ENCODE measurements around the gene CLEC2L. TPM values are rescaled to one million over a fixed set of nuclear protein-coding genes. Genes with fewer than 3 reads are reported as not detected.

CLEC2L gene
- polyA plus RNA-seq, 1 donor from 2014 or later = 4.5 TPM

DNA sequence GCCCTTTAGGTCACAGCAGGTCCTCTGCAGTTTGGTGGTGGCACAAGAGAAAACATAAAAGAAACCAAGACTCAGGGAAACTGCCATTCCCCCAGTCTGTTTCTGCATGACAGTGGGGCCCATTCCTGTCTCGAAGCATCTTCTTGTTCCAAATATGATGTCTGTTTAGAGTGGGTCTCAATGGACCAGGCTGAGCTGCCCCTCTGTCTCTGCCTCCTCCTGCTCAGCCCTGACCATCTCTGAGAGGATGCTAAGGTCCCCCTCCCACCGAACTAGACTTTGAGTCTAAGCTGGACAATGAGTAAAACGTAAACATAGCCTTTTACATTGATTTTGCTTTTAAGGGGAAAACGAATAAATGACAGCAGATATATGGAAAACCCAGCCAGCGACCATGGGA, 40.4 kb downstream of the CLEC2L start:
- Histone ChIP-seq H3K79me2 (replicated peaks; ENCODE audit: insufficient read depth, low read length) (no peaks in the 10 kb centered on the region), H3K9me3 (ENCODE audit: low read length) (no peaks in the 10 kb centered on the region), H3K27me3 (ENCODE audit: insufficient read depth, low read depth, low read length) (no peaks in the 10 kb centered on the region), H3K36me3 (ENCODE audit: insufficient read depth, low read length) (peaks cover 6% of the 10 kb centered on the region), H2AFZ (ENCODE audit: low read depth, low read length) (no peak overlapping the region), H4K20me1 (ENCODE audit: insufficient read depth) (no peaks in the 10 kb centered on the region), H3K9ac (ENCODE audit: low read length) (no peak overlapping the region), H3K27ac (ENCODE audit: low read length) (no peak overlapping the region), H3F3A (ENCODE audit: insufficient read depth, low read length, poor library complexity, severe bottlenecking) (no peaks in the 10 kb centered on the region), H3K4me2 (ENCODE audit: low read length) (no peak overlapping the region), H3K9me2 (ENCODE audit: insufficient read depth, low read length) (no peaks in the 10 kb centered on the region), H3K4me3 (ENCODE audit: low read length) (no peak overlapping the region)
- TF ChIP-seq RAD21 (conservative IDR thresholded peaks at IDR 0.05) = no peak
- TF ChIP-seq, protein P1, sequence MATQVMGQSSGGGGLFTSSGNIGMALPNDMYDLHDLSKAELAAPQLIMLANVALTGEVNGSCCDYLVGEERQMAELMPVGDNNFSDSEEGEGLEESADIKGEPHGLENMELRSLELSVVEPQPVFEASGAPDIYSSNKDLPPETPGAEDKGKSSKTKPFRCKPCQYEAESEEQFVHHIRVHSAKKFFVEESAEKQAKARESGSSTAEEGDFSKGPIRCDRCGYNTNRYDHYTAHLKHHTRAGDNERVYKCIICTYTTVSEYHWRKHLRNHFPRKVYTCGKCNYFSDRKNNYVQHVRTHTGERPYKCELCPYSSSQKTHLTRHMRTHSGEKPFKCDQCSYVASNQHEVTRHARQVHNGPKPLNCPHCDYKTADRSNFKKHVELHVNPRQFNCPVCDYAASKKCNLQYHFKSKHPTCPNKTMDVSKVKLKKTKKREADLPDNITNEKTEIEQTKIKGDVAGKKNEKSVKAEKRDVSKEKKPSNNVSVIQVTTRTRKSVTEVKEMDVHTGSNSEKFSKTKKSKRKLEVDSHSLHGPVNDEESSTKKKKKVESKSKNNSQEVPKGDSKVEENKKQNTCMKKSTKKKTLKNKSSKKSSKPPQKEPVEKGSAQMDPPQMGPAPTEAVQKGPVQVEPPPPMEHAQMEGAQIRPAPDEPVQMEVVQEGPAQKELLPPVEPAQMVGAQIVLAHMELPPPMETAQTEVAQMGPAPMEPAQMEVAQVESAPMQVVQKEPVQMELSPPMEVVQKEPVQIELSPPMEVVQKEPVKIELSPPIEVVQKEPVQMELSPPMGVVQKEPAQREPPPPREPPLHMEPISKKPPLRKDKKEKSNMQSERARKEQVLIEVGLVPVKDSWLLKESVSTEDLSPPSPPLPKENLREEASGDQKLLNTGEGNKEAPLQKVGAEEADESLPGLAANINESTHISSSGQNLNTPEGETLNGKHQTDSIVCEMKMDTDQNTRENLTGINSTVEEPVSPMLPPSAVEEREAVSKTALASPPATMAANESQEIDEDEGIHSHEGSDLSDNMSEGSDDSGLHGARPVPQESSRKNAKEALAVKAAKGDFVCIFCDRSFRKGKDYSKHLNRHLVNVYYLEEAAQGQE (IDR thresholded peaks at IDR 0.05; ENCODE audit: borderline replicate concordance) = no peak
- no peak for TF ChIP-seq SMC3 (conservative IDR thresholded peaks at IDR 0.05; ENCODE audit: poor library complexity)
- no peak for TF ChIP-seq POLR2AphosphoS5 (IDR thresholded peaks at IDR 0.05)
- TF ChIP-seq MXI1 (conservative IDR thresholded peaks at IDR 0.05; ENCODE audit: poor library complexity, severe bottlenecking) = no peak
- TF ChIP-seq EP300 (conservative IDR thresholded peaks at IDR 0.05; ENCODE audit: poor library complexity, severe bottlenecking) = no peak
- TF ChIP-seq, protein P2, sequence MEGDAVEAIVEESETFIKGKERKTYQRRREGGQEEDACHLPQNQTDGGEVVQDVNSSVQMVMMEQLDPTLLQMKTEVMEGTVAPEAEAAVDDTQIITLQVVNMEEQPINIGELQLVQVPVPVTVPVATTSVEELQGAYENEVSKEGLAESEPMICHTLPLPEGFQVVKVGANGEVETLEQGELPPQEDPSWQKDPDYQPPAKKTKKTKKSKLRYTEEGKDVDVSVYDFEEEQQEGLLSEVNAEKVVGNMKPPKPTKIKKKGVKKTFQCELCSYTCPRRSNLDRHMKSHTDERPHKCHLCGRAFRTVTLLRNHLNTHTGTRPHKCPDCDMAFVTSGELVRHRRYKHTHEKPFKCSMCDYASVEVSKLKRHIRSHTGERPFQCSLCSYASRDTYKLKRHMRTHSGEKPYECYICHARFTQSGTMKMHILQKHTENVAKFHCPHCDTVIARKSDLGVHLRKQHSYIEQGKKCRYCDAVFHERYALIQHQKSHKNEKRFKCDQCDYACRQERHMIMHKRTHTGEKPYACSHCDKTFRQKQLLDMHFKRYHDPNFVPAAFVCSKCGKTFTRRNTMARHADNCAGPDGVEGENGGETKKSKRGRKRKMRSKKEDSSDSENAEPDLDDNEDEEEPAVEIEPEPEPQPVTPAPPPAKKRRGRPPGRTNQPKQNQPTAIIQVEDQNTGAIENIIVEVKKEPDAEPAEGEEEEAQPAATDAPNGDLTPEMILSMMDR (IDR thresholded peaks at IDR 0.05; ENCODE audit: poor library complexity, severe bottlenecking) = no peak

DNA sequence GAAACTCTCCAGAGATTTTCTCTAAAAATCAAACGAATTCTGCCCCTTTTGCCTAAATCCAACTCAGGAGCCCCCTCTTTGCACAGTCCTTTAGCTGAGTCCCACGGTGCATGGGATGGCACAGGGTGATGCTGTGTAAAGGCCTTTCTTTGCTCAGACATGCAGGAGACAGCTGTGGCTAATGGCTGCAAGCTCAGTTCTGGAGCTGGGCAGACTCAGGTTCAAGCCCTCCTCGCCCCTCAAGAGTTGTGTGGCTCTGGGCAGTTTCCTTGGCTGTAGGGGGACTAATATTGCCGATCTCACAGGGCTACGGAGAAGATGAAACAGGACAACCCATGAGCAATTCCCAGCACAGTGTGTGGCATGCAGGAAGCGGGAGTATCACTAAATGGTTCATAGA, 42.6 kb downstream of the CLEC2L start:
- no peaks in the 10 kb centered on the region for H3K9me2 ChIP-seq (ENCODE audit: insufficient read depth, low read length)

More for the DNA sequence above, 42.6 kb downstream of the CLEC2L start:
- Histone ChIP-seq H3K9me3 (ENCODE audit: low read length) (no peaks in the 10 kb centered on the region), H3K36me3 (ENCODE audit: insufficient read depth, low read length) (no peaks in the 10 kb centered on the region), H3K4me2 (ENCODE audit: low read length) (no peak overlapping the region), H3K9ac (ENCODE audit: low read length) (no peak overlapping the region), H3K79me2 (replicated peaks; ENCODE audit: insufficient read depth, low read length) (no peaks in the 10 kb centered on the region), H3K4me3 (ENCODE audit: low read length) (no peak overlapping the region), H3K27ac (ENCODE audit: low read length) (no peak overlapping the region), H2AFZ (ENCODE audit: low read depth, low read length) (no peak overlapping the region), H3K27me3 (ENCODE audit: insufficient read depth, low read depth, low read length) (no peaks in the 10 kb centered on the region), H4K20me1 (ENCODE audit: insufficient read depth) (no peaks in the 10 kb centered on the region), H3F3A (ENCODE audit: insufficient read depth, low read length, poor library complexity, severe bottlenecking) (no peaks in the 10 kb centered on the region)
- TF ChIP-seq, protein P2 (IDR thresholded peaks at IDR 0.05; ENCODE audit: poor library complexity, severe bottlenecking) = no peak
- TF ChIP-seq, protein P1 (IDR thresholded peaks at IDR 0.05; ENCODE audit: borderline replicate concordance) = no peak
- TF ChIP-seq EZH2 (IDR thresholded peaks at IDR 0.05; ENCODE audit: borderline replicate concordance, insufficient read depth, low read length, poor library complexity, severe bottlenecking) (no peak), POLR2AphosphoS5 (IDR thresholded peaks at IDR 0.05) (no peak), MXI1 (conservative IDR thresholded peaks at IDR 0.05; ENCODE audit: poor library complexity, severe bottlenecking) (no peak), EP300 (conservative IDR thresholded peaks at IDR 0.05; ENCODE audit: poor library complexity, severe bottlenecking) (no peak), RAD21 (conservative IDR thresholded peaks at IDR 0.05) (no peak), TAF1 (IDR thresholded peaks at IDR 0.05; ENCODE audit: low read depth) (no peak), SMC3 (conservative IDR thresholded peaks at IDR 0.05; ENCODE audit: poor library complexity) (no peak)

Measured in neural cell (in vitro differentiated cells).